NCI-H510A treated with DMSO at 0.1 percent for 48 hours (cell line): Measurements from ENCODE around the gene DENND1A.
A peak's percentile ranks its signal among the peaks of the same experiment; 100 is the strongest.
"Not testable (repeated sequence)": the region's sequence is repeated elsewhere in the genome, so short reads cannot be mapped to it uniquely, and the experiment has no call there.

Experiments used
- DNase-seq: peaks from one replicate; lab custom pipeline; 2025; lab: John Stamatoyannopoulos, UW

Gene DENND1A

GRCh38 chr9:123948286-123948685 is 18.4 kb upstream of the DENND1A start:
- DNase-seq: no peak

DNA sequence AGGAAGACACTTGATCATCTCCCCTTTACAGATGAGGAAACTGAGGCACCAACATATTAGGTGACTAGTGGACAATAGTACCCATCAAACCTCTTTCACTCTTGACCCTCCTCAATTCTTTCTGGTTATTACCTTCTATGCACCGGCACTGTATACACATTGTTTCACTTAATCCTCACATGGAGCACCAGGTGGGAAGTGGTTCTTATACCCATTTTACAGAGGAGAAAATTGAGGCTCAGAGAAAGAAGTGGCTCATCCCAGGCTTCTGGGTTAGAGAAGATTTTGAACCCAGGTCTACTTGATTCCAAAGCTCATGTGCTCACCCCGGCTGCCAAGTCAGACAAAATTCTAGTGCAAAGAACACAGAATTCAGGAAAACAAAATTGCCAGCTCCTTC is 17.4 kb upstream of the DENND1A start:
- DNase-seq: no peak

GRCh38 chr9:123946101-123946821 is 16.3 kb upstream of the DENND1A start:
- DNase-seq: no peak

DNA sequence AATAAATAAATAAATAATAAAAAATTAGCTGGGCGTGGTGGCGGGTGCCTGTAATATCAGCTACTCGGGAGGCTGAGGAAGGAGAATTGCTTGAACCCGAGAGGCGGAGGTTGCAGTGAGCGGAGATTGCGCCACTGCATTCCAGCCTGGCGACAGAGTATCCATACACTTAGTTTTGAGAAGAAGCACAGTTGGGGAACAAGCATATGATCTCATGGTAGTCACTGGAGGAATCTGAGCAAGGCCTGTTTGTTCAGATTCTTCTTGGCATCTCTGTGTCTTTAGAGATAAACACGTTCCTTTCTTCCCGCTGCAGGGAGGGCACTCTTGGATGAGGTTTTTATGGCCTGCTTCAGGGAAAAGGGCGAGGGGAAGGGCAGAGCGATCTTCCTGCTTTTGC is 15.6 kb upstream of the DENND1A start:
- DNase-seq: no peak

DNA sequence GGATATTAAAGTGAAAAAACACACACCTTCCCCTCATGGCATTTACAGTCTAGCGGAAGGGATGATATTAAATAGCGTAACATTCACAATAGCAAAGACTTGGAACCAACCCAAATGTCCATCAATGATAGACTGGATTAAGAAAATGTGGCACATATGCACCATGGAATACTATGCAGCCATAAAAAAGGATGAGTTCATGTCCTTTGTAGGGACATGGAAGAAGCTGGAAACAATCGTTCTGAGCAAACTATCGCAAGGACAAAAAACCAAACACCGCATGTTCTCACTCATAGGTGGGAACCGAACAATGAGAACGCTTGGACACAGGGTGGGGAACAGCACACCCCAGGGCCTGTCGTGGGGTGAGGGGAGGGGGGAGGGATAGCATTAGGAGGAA is 14.5 kb upstream of the DENND1A start:
- not testable (repeated sequence) for DNase-seq

- DNase-seq: no peak
These were observed 13.7 kb upstream of the DENND1A start for GRCh38 chr9:123943671-123944070.

DNA sequence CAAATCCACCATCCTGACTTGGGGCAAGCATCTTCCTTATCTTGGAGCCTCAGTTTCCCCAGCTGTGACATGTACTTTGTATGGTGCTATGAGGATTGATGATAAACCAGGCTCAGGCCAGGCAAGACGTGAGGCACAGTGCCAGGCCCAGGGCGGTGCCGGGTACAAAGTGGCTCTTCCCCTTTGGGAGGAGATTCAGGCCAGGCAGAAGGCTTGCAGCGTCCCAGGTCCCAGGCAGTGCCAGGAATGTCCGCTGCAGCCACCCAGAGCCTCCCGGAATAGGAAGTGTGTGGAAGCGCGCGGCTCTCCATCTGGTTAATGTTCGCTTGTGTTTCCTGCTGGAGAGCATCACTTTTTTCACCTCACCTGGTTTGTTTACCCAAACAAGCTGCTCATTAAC is 12.6 kb upstream of the DENND1A start:
- DNase-seq: no peak

DNA sequence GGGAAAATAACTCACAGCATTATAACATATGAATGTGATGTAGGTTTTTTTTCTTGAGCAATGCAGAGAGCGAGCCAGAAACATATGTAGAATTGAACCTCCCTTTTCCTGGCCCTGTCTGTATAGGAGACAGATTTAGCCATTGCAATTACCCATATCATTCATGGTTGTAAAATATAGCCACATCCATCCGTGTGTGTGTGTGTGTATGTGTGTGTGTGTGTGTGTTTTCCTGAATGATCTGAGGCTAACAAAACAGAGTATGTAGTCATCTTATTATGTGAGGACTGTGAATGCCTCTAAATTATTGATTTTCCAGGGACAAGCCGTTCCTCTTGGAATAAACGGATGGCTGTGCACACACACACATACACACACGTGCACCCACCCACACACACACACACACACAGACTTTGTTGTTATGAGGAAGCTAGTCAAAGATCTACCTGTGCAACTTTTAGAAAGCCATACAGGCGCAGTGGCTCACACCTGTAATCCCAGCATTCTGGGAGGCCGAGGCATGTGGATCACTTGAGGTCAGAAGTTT is 11.7 kb upstream of the DENND1A start:
- DNase-seq: no peak

GRCh38 chr9:123940721-123941523 is 11.0 kb upstream of the DENND1A start:
- DNase-seq: no peak

- DNase-seq: no peak
These were observed 8.5 kb upstream of the DENND1A start for GRCh38 chr9:123938401-123938800.

GRCh38 chr9:123936575-123936974 is 6.6 kb upstream of the DENND1A start:
- DNase-seq: not testable (repeated sequence)

DNA sequence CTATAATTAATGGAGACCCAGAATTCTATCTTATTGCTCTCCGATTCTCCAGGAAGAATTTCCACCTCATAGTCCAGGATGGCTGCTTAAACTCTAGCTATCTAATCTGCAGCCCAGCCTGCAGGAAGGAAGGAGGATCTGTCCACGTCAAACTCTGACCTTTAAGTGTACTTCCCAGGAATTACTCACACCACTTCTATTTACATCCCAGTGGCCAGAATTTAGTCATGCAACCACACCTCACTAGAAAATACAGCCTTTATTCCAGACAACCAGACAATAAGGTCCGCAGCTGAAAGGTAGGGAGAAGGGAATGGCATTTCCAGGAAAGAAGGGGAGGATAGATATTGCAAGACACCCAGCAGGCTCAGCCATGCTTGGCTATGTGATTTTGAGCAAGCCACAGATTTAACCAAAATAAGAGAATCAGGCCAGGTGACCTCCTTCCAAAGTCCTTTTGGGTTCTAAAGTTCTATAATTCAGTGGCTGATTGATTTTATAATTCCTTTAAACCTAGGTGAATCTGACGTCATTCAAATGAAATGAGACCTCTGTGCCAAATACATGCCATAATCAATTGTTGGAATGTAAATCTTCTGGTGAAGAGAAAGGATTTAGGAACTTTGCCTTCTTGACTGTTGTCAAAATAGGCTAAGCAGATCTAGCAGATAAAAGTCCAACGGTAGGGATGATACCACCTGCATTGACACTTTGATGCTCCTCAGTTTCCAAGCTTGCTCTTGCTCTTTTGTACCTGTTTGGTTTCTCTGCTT is 3.7 kb upstream of the DENND1A start:
- no peak for DNase-seq

GRCh38 chr9:123929177-123929869 is 603 bp downstream of the DENND1A start:
- DNase-seq: peak; percentile 32

DNA sequence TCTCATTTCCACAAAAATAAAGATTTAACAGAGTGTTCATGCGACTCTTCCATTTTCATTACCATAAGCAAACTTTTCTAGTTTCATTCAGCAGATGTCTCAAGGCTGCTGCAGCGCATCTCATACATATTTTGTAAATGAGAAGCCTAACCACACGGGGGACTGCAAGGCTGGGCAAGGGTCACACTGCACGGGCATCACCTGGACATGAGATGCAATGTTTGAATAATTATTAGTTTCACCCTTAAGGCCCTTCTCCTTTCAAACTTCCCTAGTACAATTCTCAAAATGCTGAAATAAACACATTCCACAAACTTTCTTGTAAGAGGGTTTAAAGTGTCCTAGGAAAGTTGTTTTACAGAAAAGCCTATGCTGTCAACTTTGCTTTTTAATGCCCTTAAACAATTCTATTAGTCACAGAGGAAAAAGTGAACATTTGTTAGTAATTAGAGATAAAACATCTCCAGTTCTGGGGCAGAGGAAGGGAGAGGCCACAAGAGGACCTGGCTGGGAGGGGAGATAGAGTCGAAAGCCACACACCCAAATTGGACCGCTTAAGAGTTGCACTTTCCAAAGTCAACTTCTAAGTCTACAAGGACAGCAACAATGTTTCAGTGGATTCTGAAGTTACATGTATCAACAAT is 1.3 kb downstream of the DENND1A start:
- peak; percentile 32 for DNase-seq

GRCh38 chr9:123927625-123928532 is 2.0 kb downstream of the DENND1A start:
- peak; percentile 64 for DNase-seq

GRCh38 chr9:123926941-123927340 is 3.0 kb downstream of the DENND1A start:
- no peak for DNase-seq

- no peak for DNase-seq
These were observed 4.1 kb downstream of the DENND1A start for GRCh38 chr9:123925819-123926218.

GRCh38 chr9:123925161-123925560 is 4.8 kb downstream of the DENND1A start:
- no peak for DNase-seq

DNA sequence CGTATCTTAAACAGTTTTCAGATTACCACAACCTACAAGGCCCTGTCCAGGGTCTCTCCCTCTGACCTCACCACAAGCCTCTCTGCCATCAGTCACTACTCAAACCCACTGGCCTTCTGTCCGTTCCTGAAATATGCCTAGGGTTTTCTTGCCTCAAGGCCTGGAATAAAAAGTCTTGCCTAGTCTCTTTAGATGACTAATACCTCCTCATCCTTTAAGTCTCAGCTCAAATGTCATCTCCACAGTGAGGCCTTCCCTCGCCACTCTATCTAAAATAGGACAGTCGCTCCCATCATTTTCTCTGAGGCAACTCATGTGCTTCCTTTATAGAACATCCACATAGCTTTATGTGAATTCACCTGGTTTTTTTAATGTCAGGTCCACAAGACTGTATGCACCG is 5.2 kb downstream of the DENND1A start:
- DNase-seq: no peak

DNA sequence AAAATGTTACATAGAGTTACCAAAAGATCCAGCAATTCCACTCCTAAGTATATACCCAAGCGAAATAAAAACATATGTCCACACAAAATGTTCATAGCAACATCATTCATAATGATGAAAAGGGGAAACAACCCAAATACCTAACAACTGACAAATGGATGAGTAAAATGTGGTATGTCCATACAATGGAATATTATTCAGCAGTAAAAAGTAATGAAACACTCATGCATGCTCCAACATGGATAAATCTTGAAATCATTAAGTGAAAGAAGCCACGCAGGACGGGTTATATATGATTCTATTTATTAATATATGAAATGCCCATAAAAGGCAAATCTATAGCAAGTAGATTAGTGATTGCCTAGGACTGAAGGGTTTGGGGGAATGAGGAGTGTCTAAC is 6.0 kb downstream of the DENND1A start:
- no peak for DNase-seq
